Measurements from ENCODE around the gene SMPD1. TPM values are rescaled to one million over a fixed set of nuclear protein-coding genes. Genes with fewer than 3 reads are reported as not detected.

The SMPD1 gene
- total RNA-seq, 1 donor from 2014 or later, result 17.7 TPM

DNA sequence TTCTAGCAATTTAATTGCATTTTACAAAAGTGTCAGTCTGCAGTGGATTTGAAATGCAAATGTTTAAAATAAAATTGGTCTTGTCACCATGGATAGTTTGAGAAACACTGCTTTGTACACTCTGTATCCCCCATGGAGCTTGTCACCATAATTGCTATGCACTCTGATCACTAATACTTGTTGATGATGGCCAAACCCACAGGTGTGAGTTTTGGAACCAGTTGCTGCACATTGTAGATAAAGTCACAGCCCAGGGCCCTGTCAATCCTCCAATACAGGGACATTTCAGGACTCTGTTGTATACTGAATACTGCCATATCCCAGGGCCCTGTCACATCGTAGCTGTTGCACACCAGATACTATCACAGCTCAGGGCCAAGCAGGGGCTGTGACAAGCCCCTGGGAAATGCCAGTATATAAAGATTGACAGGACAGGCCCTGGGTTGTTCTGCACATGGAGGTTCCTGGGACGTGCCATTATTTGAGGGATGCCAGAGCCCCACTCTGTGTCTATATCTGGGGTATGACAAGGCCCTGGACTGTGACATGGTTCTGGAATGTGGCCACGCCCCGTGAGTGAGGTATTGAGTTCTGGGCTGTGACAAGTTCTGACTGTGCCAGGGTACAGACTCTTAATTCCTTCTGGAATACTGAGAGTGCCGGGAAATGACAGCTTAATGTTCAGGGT lies 27.9 kb upstream of the SMPD1 start:
- H3K9me3 Mint-ChIP-seq, result no peaks in the 10 kb centered on the region
- no peak overlapping the region for H3K27ac Mint-ChIP-seq (ENCODE audit: unreplicated experiment)
- peaks cover under 1% of the 10 kb centered on the region for H3K4me1 Mint-ChIP-seq
- H3K27me3 Mint-ChIP-seq (ENCODE audit: low read depth), result no peaks in the 10 kb centered on the region
- H3K36me3 Mint-ChIP-seq (ENCODE audit: low read depth), result no peaks in the 10 kb centered on the region
- no peak overlapping the region for H3K4me3 Mint-ChIP-seq
- no peak for DNase-seq (ENCODE audit: low read depth, low spot score)
- TF ChIP-seq, protein P1, sequence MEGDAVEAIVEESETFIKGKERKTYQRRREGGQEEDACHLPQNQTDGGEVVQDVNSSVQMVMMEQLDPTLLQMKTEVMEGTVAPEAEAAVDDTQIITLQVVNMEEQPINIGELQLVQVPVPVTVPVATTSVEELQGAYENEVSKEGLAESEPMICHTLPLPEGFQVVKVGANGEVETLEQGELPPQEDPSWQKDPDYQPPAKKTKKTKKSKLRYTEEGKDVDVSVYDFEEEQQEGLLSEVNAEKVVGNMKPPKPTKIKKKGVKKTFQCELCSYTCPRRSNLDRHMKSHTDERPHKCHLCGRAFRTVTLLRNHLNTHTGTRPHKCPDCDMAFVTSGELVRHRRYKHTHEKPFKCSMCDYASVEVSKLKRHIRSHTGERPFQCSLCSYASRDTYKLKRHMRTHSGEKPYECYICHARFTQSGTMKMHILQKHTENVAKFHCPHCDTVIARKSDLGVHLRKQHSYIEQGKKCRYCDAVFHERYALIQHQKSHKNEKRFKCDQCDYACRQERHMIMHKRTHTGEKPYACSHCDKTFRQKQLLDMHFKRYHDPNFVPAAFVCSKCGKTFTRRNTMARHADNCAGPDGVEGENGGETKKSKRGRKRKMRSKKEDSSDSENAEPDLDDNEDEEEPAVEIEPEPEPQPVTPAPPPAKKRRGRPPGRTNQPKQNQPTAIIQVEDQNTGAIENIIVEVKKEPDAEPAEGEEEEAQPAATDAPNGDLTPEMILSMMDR (conservative IDR thresholded peaks at IDR 0.05), result no peak

DNA sequence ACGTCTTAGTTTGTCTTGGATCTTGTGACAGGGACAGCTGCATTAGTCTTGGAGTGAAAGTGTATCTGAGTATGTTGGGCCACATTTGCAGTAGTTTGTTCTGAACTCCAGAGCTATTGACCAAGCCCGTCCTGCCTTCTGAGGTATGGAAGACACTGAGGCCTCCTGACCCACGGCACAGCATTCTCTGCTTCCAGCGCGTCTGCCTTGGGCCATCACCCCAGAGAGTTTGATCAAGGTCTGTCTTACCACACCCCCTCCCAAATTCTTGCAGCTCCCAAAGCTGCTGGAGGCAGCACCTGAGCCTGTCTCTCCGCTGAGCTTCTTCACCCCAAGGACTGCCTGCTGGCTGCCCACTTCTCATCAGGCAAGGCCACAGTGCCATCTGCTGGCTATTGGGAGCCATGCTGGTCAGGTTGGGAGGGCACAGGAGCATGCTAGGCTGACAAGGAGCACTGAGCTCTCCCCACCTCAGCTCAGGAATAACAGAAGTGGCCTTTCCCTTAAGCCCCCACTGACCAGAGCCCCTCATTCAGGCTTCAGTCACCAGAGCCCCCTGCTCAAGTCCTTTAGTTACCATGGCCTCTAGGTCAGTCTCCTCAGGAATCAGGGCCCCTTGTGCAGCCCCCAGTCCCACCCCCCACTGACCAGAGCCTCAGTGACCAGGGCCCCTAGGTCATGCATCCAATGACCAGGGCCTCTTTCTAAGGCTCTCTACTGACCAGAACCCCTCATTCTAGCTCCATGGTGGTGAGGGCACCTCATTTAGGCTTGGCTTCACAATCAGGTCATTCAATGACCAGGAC lies 27.2 kb upstream of the SMPD1 start:
- H3K27ac Mint-ChIP-seq (ENCODE audit: unreplicated experiment), result no peak overlapping the region
- DNase-seq (ENCODE audit: low read depth, low spot score), result peak; percentile 80
- H3K36me3 Mint-ChIP-seq (ENCODE audit: low read depth), result no peaks in the 10 kb centered on the region
- H3K4me3 Mint-ChIP-seq, result no peak overlapping the region
- no peaks in the 10 kb centered on the region for H3K4me1 Mint-ChIP-seq
- TF ChIP-seq, protein P1 (conservative IDR thresholded peaks at IDR 0.05), result peak; percentile 87
- H3K27me3 Mint-ChIP-seq (ENCODE audit: low read depth), result no peaks in the 10 kb centered on the region
- no peaks in the 10 kb centered on the region for H3K9me3 Mint-ChIP-seq

DNA sequence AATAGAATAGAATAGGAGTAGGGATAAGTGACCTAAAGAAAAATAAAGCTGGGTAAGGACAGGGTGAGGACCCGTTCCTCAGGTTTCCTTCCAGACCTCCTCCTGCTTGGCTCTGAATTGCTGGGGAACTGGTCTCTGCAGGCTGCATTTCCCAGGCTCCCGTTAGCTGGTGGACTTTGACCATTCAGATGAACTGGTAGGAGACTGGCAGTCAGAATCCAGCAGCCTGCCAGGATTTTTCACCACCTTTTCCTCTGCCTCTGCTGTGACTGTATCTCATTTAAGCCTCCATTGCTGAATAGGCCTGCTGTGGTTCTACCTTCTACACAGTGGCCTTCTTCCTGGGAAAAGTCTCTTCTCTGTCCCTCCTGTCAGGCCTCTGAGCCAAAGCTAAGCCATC lies 24.6 kb upstream of the SMPD1 start:
- no peaks in the 10 kb centered on the region for H3K4me1 Mint-ChIP-seq
- H3K27ac Mint-ChIP-seq (ENCODE audit: unreplicated experiment), result no peak overlapping the region
- H3K27me3 Mint-ChIP-seq (ENCODE audit: low read depth), result no peaks in the 10 kb centered on the region
- no peak overlapping the region for H3K4me3 Mint-ChIP-seq
- TF ChIP-seq, protein P1 (conservative IDR thresholded peaks at IDR 0.05), result no peak
- no peaks in the 10 kb centered on the region for H3K9me3 Mint-ChIP-seq
- H3K36me3 Mint-ChIP-seq (ENCODE audit: low read depth), result no peaks in the 10 kb centered on the region
- DNase-seq (ENCODE audit: low read depth, low spot score), result no peak

DNA sequence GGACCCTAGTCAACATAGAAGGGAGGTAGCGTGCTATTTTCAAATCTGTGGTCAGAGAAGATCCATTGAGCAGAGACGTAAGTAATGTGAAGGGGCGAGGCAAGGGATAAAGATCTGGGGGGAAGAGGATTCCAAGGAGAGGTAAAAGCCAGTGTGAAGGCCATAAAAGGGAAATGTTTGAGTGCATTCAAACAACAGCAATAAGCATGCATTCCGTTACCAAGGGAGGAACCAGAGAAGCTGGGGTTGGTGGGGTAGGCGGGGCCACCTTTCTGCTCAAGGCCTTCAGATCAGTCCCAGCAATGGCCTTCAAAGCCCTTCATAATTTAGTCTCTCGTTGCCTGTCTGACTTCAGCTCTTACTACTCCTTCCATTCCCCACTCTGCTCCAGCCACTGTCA lies 18.4 kb upstream of the SMPD1 start:
- DNase-seq (ENCODE audit: low read depth, low spot score), result no peak
- Mint-ChIP-seq H3K36me3 (ENCODE audit: low read depth) (no peaks in the 10 kb centered on the region), H3K4me1 (no peaks in the 10 kb centered on the region), H3K27ac (ENCODE audit: unreplicated experiment) (no peak overlapping the region), H3K9me3 (no peaks in the 10 kb centered on the region), H3K4me3 (no peak overlapping the region), H3K27me3 (ENCODE audit: low read depth) (peaks cover 2% of the 10 kb centered on the region)
- TF ChIP-seq, protein P1 (conservative IDR thresholded peaks at IDR 0.05), result no peak

DNA sequence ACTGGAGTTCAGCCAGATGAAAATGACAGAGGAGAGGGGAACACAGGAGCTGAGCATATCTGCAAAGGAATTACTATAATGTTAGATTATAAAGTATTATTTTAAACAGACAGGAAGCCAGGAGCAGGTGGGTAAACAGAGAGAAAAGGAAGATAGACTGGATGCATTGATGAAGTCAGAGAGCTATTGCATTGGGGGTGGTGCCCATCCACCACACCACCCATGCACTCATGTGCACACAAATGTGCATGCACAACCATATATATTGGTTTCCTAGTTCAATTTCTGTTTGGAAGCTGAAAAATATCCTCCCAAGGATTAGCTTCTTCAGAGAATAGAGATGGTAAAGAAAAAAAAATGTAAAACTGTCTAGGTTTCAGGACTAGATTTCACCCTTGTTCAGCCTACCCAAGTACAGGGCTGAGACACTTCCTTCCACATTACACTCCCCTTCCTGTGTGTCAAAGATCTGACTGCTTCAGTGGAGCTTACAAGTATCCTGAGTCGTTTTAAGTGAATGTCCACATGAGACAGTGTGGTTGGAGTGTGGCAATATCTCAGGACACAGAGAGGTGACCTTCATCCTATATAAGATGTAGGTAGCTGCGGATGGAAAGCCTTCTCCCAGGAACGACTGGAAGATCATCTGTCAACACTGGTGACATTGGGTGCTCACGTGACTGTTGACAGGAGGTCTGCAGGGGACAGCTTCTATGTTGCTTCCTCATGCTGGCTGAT lies 12.2 kb upstream of the SMPD1 start:
- Mint-ChIP-seq H3K36me3 (ENCODE audit: low read depth) (no peaks in the 10 kb centered on the region), H3K9me3 (no peaks in the 10 kb centered on the region), H3K4me1 (no peaks in the 10 kb centered on the region), H3K27me3 (ENCODE audit: low read depth) (peaks cover 2% of the 10 kb centered on the region), H3K4me3 (no peak overlapping the region), H3K27ac (ENCODE audit: unreplicated experiment) (no peak overlapping the region)
- TF ChIP-seq, protein P1 (conservative IDR thresholded peaks at IDR 0.05), result no peak
- no peak for DNase-seq (ENCODE audit: low read depth, low spot score)
